Measurements from ENCODE around the gene ACLY. TPM values are rescaled to one million over a fixed set of nuclear protein-coding genes. Genes with fewer than 3 reads are reported as not detected.
A peak's percentile ranks its signal among the peaks of the same experiment; 100 is the strongest.
"Not testable (repeated sequence)": the region's sequence is repeated elsewhere in the genome, so short reads cannot be mapped to it uniquely, and the experiment has no call there.

ACLY gene
- total RNA-seq, 1 experiment from 2014 or later, result 350 TPM

- CTCF ChIA-PET, result interaction anchor here (0.6 to 3.8 kb wide), 9 partner anchors 28 to 157 kb away, joined by 3 to 20 read pairs (median 5); partner anchors contain the start of genes DNAJC7, FKBP10, JUP and NKIRAS2
- H3K27me3 Mint-ChIP-seq (ENCODE audit: low read depth), result no peaks in the 10 kb centered on the region
- H3K4me3 Mint-ChIP-seq, result no peak overlapping the region
- peaks cover 15% of the 10 kb centered on the region for H3K36me3 Mint-ChIP-seq
- H3K9me3 Mint-ChIP-seq, result no peaks in the 10 kb centered on the region
- no peak overlapping the region for H3K27ac Mint-ChIP-seq
- TF ChIP-seq ZNF121 (CRISPR knock-in tag; IDR thresholded peaks at IDR 0.05), result 0 out of 2 replicates have a peak, but pooled peaks have one; percentile 4
- no peak for TF ChIP-seq EMX1 (CRISPR knock-in tag; IDR thresholded peaks at IDR 0.05)
- H3K4me1 Mint-ChIP-seq, result peaks cover 27% of the 10 kb centered on the region
- POLR2A ChIA-PET, result interaction anchor here (0.7 to 3.3 kb wide), 2 partner anchors 78 to 126 kb away, joined by 3 to 20 read pairs; partner anchors contain the start of gene JUP
- DNase-seq (ENCODE audit: low spot score), result no peak
- no peak for ATAC-seq
Measured at GRCh38 chr17:41863074-41863848, 55.5 kb downstream of the ACLY start.

- H3K36me3 Mint-ChIP-seq, result no peaks in the 10 kb centered on the region
- H3K27me3 Mint-ChIP-seq (ENCODE audit: low read depth), result no peaks in the 10 kb centered on the region
- TF ChIP-seq CTCF (IDR thresholded peaks at IDR 0.05) (no peak), GTF2I (CRISPR knock-in tag; conservative IDR thresholded peaks at IDR 0.05) (no peak), ZNF416 (CRISPR knock-in tag; IDR thresholded peaks at IDR 0.05) (no peak), ZNF512 (CRISPR knock-in tag; IDR thresholded peaks at IDR 0.05; ENCODE audit: borderline replicate concordance) (no peak), ZNF425 (CRISPR knock-in tag; conservative IDR thresholded peaks at IDR 0.05) (no peak)
- TF ChIP-seq, protein P1, sequence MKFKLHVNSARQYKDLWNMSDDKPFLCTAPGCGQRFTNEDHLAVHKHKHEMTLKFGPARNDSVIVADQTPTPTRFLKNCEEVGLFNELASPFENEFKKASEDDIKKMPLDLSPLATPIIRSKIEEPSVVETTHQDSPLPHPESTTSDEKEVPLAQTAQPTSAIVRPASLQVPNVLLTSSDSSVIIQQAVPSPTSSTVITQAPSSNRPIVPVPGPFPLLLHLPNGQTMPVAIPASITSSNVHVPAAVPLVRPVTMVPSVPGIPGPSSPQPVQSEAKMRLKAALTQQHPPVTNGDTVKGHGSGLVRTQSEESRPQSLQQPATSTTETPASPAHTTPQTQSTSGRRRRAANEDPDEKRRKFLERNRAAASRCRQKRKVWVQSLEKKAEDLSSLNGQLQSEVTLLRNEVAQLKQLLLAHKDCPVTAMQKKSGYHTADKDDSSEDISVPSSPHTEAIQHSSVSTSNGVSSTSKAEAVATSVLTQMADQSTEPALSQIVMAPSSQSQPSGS (CRISPR knock-in tag; IDR thresholded peaks at IDR 0.05; ENCODE audit: borderline replicate concordance, low read depth), result no peak
- TF ChIP-seq, protein P2, sequence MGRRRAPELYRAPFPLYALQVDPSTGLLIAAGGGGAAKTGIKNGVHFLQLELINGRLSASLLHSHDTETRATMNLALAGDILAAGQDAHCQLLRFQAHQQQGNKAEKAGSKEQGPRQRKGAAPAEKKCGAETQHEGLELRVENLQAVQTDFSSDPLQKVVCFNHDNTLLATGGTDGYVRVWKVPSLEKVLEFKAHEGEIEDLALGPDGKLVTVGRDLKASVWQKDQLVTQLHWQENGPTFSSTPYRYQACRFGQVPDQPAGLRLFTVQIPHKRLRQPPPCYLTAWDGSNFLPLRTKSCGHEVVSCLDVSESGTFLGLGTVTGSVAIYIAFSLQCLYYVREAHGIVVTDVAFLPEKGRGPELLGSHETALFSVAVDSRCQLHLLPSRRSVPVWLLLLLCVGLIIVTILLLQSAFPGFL (CRISPR knock-in tag; IDR thresholded peaks at IDR 0.05; ENCODE audit: borderline replicate concordance), result no peak
- TF ChIP-seq, protein P3, sequence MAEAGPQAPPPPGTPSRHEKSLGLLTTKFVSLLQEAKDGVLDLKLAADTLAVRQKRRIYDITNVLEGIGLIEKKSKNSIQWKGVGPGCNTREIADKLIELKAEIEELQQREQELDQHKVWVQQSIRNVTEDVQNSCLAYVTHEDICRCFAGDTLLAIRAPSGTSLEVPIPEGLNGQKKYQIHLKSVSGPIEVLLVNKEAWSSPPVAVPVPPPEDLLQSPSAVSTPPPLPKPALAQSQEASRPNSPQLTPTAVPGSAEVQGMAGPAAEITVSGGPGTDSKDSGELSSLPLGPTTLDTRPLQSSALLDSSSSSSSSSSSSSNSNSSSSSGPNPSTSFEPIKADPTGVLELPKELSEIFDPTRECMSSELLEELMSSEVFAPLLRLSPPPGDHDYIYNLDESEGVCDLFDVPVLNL (CRISPR knock-in tag; IDR thresholded peaks at IDR 0.05; ENCODE audit: borderline replicate concordance, low read depth), result no peak
- TF ChIP-seq, protein P4, sequence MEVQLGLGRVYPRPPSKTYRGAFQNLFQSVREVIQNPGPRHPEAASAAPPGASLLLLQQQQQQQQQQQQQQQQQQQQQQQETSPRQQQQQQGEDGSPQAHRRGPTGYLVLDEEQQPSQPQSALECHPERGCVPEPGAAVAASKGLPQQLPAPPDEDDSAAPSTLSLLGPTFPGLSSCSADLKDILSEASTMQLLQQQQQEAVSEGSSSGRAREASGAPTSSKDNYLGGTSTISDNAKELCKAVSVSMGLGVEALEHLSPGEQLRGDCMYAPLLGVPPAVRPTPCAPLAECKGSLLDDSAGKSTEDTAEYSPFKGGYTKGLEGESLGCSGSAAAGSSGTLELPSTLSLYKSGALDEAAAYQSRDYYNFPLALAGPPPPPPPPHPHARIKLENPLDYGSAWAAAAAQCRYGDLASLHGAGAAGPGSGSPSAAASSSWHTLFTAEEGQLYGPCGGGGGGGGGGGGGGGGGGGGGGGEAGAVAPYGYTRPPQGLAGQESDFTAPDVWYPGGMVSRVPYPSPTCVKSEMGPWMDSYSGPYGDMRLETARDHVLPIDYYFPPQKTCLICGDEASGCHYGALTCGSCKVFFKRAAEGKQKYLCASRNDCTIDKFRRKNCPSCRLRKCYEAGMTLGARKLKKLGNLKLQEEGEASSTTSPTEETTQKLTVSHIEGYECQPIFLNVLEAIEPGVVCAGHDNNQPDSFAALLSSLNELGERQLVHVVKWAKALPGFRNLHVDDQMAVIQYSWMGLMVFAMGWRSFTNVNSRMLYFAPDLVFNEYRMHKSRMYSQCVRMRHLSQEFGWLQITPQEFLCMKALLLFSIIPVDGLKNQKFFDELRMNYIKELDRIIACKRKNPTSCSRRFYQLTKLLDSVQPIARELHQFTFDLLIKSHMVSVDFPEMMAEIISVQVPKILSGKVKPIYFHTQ (CRISPR knock-in tag; IDR thresholded peaks at IDR 0.05), result no peak
- ATAC-seq, result no peak
- DNase-seq (ENCODE audit: low spot score), result no peak
- POLR2A ChIA-PET, result interaction anchor here (0.9 kb wide), 1 partner anchor 48 kb away, joined by 3 read pairs; the partner anchor contains the start of gene FKBP10
- H3K27ac Mint-ChIP-seq, result peak overlapping the region; percentile 38
- H3K4me3 Mint-ChIP-seq, result 0 out of 2 replicates have a peak overlapping the region, but pooled peaks have one; percentile 2
- H3K4me1 Mint-ChIP-seq, result peaks cover 24% of the 10 kb centered on the region
- CTCF ChIA-PET, result interaction anchor here (0.6 to 1.2 kb wide), 4 partner anchors 9 to 165 kb away, joined by 3 to 5 read pairs (median 3); no protein-coding TSS in a partner anchor
- no peaks in the 10 kb centered on the region for H3K9me3 Mint-ChIP-seq
Measured at GRCh38 chr17:41860254-41860931, 58.4 kb downstream of the ACLY start.

- not testable (repeated sequence) for H3K4me1 Mint-ChIP-seq; H3K27me3 Mint-ChIP-seq (ENCODE audit: low read depth); H3K9me3 Mint-ChIP-seq; H3K4me3 Mint-ChIP-seq; DNase-seq (ENCODE audit: low spot score); ATAC-seq; H3K27ac Mint-ChIP-seq
- H3K36me3 Mint-ChIP-seq, result peaks cover 23% of the 10 kb centered on the region
- CTCF ChIA-PET, result interaction anchor here (0.6 to 0.7 kb wide), 2 partner anchors 9 to 70 kb away, joined by 3 read pairs; no protein-coding TSS in a partner anchor
- POLR2A ChIA-PET, result interaction anchor here (0.6 to 2.2 kb wide), 2 partner anchors 14 to 65 kb away, joined by 3 to 4 read pairs; partner anchors contain the start of gene JUP
Measured at GRCh38 chr17:41851382-41851781, 67.4 kb downstream of the ACLY start.
